ELF-1 (cell line): ENCODE results near the gene BCL11B.

Source experiments
- DNase-seq: peaks from one replicate; pipeline ENCODE4 v3.0.0-alpha.2; 2016; ENCODE audit warnings: low read depth, low spot score

BCL11B gene

DNA sequence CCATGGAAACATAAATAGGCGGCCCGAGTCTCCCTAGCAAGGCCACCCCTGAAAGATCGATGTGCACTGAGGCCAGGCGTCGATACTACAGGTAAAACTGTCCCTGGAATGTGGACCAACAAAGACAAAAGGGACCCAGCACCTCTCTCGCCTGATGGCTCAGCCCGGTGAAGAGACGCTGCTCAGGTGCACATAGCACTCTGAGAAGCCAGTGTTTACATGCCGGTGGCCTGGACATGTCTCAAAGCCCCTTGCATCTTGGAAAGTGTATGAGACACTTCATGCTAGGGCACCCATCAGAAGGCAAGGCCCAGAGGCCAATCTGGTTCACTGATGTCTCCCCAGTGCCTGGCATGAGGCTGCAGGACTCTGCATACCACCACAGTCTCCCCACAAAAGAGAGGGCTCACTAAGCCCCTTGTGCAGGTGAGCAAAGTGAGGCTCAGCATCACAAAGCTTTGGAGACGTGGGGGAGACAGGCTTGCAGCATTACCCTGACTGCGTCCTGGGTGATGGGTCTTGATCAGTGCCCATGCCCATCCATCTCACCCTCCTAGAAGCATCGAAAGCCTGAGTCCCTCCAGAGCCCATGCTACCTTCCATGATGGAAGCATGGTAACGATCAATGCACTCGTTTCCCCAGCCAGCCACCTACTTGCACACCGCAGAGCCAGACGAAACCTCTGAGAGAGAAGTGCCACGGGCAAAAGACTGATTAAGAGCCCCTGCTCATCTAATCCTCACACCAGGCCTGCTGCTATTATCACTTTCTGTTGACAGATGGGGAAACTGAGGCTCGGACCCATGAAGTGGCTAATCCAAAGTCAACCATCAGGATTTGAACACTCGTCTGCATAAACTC lies 16.1 kb downstream of the BCL11B start:
- no peak for DNase-seq

DNA sequence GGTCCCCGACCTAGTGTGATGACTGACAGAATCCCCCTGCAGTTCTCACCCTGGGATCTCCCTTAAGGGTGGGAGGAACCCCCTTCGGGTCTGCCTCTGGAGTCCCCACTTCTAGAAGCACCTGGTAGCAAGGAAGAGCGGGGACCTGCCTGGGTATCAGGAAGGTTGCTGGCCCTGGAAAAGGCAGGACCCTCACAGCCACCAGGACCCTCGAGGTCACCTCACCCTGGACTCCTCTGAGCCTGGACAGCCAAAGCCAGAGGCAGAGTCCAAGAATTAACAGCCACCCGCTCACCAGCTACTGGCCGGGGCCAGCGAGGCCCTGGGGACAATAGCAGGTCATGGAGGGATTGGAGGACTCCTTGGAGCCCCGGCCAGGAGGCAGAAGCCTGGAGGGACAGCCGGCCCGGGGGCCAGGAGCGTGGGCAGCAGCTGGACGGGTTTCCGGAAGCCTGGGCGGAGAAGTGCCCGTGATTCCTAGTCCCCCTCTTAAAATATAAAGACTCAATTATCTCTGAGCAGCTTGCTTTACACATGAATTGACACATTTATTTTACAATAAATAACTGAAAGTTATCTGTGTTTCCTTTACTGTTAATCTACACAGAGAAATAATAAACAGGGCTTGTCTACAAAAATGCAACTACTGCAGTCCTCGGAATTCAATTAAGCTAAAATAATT lies 17.5 kb downstream of the BCL11B start:
- DNase-seq, result no peak

DNA sequence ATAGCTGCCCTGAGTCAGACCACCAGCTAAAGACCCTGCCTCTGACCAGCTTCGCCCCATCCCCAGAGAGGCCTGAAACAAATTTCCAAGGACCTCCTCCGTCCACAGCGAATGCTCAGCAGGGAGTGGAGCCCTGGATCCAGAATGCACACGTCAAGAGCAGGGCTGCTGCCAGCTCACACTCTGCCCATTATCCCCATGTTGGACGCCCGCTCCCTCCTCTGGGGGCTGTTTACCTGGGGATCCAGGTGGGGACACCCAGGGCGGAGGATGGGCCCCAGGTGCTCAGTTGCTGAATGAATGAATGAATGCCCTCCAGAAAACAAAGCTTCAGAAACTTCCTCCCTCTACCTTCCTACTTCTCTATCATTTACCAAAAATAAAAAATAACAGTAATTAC lies 18.1 kb downstream of the BCL11B start:
- DNase-seq, result no peak

DNA sequence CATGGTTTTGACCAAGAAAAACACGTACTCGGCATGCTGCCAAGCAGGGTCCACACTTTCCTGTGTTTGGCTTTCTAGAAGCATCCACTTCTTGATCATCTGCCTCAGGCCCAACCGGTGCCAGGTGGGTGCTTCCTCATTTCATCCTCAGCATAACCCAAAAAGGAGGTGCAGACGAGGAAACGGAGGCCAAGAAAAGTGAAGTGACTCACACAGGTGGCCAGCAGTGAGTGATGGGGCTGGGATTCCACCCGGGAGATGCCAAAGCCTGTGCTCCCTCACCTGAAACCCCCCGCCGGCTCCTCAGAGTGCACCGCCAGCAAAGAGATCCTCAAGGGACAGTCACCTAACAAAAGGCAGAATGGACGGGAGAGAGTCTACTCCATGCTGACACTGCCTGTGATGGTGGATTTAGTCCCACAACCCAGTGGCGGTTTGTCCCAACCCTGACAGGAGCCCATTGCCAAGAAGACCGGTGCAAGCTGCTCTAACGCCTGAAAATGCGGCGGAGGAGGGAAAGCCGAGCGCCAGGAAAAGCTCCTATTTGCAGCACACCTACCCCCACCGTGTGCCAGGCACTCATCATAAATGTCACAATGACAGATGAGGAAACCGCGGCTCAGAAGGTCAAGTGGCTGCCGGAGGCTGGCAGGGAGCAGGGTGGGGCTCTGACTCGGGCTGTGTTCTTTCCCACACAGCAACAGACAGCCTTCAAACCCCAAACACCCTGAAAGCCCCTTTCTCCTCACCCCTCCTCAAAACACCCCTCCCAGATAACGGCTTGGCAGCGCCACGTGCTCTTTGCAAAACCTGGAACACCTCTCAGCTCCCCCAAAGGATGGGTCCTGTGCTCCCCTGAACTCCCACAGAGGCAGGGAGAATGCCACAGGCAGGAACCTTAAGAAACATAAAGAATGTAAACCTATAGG lies 18.8 kb downstream of the BCL11B start:
- no peak for DNase-seq

DNA sequence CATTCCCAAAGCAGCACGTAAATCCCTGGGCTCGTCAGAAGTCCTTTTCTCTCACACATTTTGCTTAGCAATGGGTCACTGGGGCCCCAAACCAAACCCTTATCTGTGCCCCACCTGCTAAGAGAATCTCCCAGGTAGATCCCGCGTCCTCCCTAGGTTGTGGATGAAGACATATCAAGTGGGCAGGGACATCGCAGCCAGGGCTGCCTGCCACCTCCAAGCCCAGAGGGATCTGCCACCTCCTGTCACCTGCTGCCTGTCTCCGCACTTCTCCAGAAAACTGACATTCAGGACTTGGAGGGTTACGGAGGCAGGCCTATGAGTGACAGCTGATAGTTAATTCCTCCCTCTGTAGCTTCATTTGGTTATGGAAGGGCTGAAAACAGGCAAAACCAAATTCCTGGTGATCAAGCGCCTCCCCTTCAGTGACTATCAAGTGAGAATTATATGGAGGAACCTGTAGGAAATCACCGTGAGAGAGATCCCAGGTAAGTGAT lies 19.5 kb downstream of the BCL11B start:
- DNase-seq, result no peak

DNA sequence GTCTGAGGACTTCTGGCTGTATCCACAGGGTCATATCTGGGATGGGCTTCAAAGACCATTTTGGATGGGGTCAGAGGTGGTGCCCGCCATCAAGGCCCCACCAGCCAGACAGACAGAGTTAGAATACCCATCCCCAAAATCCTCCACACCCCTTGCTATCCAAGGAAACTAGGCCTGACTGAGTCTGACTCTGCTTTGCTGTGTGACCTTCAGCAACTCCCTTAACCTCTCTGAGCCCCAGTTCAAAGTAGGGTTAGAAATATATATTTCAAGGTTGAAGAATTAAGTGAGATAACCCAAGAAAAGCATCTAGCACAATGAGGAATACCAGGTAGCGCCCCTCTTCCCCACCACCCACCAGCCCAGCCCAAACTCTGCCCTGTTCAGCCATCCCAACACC lies 20.3 kb downstream of the BCL11B start:
- no peak for DNase-seq

DNA sequence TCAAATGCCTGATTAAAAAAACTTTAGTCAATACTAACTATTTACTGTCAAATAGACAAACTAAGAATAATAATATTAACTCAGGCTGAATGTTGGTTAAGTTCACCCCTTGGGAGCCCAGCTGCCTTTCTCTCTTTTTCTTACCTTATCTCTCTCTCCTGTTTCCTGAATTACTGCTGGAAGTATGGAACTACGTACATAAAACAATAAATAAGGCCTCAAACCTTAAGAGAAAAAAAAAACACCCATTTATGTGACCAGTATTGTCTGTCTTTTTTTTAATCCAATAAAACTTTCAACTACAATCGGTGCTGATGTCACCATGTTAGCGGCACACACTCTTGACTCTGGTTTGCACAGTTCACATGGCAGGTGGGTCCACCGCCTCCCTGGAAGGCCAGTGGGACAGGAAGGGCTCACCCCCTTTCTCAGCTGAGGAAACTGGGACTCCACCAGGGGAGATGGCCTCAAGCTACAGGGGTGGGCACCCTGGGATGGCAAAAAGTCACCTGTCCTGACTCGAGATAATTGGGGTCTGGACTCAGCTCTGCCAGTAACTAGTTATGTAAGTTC lies 21.3 kb downstream of the BCL11B start:
- no peak for DNase-seq

DNA sequence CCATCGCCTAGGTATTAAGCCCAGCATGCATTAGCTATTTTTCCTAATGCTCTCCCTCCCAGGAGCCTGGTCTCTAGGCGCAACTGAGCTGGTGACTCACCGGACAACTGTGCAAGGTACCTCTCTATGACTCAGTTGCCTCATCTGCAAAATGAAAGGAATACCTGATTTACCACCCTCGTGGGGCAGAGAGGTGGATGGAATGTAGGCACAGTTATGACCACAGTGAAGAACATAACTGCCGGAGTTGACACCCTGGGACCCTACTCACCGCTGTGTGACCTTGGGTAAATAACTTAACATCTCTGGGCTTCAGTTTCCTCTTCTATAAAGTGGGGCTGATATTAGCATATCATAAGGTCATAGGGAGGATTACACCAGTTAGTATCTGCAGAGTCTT lies 22.6 kb downstream of the BCL11B start:
- DNase-seq, result no peak

DNA sequence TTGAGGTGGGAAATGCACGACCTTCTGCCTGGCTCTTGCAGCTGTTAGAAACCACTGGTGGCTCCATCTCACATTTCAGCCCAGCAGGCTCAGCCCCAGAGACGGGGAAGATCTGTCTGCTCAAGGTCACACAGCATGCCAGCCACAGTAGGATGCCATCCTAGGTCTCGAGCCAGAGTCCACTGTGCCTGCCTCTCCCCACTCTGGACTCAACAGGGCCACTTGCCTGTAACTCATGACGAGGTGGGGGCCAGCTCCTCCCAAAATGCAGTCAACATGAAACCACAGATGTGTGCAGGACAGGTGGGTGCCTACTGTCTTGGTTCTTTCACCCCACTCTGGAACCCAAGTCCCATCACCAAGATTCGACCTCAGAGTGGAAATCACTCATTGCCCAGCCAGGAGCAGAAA lies 23.2 kb downstream of the BCL11B start:
- no peak for DNase-seq

DNA sequence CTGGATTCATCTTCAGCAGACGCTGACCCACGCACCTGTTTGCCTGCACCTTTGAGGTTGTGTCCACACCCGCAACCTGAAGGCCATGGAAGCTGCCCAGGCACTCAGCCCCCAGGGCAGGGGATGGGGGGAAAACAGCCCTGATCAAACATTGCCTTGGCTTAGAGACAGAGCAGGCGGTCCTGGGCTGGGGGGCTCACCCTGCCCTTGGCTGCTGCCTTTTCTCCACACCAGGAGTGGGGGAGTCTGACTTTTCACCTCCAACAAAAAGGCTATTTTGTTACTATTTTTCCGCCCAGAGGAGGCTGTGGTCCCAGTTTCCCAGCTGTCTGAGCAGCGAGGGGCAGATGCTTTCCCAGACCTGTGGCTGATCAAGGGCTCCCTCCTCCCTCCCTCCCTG lies 24.2 kb downstream of the BCL11B start:
- no peak for DNase-seq

DNA sequence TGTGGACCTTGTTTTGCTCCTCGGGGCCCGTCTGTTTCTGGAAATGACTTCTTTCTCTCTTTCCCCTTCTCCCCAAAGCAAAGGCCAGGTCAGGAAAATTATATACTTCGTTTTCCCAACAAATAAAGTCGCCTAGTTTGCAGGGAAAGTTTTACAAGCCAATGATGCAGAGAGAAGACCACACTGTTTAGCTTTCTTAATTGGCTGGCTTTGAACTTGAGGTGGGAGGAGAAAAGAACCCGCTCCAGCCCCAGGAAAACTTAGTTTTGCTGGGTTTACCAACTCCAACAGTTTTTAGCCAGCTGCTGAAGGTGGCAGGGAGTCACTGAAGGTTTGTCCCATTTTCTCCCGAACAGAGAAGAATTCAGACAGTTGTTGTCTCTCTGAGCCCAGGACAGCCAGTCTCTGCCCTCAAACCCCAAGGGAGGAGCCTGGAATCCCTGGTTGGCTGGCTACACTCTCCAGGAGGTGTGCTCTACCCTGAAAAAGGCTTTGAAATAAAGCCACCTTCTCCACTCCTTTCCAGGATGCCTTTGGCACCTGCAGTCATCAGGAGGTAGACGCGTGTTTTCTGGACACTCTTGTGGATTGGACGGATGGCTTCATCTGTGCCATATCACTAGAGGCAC lies 24.8 kb downstream of the BCL11B start:
- no peak for DNase-seq

DNA sequence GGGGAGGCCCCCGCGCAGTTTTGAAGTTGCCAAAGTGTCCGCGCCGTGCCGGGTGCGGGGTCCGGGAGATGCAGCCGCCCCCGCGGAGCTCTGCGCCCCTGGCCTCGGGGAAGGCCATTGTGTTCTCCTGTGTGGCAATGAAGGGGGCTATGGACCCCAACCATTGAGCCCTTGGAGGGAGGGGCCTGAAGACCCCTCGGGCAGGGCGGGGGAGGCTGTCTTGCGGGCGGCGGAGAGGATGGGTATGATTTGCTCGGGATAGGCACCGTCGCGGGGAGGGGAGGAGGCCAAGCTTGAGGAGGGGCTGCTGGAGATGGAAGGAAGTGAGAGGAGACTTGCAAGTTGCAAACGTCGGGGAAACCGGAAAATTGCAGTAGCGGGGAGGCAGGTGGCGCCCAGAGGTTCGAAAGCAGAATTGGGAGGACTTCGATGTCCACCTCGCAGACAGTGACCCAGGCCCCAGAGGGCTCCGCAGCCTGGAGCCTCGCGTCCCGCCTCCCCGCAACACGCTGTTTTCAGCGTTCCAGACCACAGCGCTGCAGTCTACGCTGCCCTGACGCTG lies 25.4 kb downstream of the BCL11B start:
- no peak for DNase-seq

DNA sequence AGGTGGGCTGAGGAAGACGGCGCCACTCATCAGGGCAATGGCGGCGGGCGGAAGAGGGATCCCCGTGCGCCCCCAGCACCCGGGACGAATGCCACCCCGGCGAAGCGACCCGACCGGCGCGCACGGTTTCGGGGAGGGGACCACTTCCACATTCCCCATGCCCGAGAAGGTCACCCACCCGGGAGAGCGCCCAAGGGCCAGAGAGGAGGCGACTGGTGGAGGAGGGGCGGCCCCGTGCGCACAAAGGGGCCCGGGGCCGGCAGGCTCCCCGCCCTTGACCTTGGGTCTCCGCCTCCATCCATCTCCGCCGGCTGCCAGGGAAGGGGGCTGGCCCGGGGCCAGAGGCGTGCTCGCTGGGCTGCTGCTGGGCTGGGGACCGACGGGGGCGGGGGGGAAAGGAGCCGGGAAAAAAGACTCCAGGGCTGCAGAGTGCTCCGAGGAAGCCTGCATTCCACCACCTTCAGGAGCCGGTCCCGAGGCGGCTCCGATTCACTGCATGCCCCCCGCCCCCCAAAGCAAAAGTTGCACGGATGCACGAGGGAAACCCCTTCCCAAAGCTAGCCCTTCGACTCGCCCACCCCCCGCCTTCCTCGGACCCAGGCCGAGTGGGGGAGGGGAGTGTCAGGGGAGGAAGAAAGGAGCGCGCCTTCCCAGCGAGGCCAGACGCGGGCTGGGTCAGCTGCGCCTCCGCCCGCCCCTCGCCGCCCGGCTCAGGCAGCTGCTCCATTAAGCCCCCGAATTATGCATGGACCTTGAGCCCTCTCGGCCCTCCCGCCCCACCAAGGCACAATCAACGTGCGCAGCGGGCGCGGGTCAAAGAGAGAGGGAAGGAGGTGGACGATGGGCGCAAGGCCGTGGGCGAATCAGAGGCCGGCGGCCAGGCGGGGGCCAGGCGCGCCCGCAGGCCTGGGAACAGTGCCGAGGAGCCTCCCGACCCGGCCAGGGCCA lies 26.2 kb downstream of the BCL11B start:
- DNase-seq, result peak; percentile 77

DNA sequence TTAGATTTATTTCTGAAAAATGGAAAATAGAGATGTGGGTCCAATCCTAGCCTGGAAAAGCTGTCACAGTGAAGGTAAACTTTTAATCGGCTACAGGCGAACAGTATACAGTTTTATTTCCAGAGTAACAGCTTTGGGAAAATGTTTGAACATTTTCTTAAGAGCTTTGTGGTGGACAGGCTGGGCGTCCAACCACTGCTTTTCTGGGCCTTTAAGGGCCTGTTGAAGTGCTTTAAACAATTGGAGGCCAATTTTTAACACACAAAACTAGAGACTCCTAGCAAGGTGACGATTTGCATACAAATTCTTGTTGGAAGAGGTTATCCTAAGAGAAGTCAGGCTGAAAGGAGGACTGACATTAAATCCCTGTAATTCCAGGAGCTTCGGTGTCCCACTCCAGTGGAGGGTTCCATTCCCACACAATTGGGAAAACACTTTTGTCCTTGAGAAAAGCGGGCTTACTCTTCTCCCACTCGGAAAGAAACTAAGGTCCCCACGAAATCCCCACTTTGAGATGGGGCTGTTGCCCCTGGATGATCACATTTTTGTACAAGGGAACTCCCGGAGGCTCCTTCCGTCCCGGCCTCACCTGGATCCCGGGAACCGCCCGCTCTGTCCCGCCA lies 26.9 kb downstream of the BCL11B start:
- DNase-seq, result no peak

DNA sequence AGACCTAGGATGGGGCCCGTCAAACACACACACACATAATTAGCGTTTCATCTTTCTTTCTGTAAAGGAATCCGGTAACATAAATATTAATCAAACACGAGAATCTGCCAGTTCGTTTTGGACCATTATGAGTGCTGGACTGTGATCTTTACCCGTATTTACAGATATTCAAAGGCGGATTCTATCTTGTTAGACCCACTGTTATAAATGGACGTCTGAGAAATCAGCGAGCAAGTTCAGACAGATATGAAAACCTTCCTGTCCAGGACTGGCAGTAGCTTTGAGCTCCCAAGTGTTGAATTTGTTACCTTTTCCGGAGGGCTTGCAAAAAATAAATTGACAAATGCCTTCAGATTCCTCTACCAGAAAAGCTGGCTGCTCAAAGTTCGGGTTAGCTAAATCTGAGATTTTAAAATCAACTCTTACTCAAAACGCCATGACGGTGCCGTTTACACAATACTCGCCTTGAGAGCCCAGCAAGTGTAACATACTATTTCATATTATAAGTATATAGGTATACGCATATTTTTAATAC lies 27.6 kb downstream of the BCL11B start:
- DNase-seq, result no peak

DNA sequence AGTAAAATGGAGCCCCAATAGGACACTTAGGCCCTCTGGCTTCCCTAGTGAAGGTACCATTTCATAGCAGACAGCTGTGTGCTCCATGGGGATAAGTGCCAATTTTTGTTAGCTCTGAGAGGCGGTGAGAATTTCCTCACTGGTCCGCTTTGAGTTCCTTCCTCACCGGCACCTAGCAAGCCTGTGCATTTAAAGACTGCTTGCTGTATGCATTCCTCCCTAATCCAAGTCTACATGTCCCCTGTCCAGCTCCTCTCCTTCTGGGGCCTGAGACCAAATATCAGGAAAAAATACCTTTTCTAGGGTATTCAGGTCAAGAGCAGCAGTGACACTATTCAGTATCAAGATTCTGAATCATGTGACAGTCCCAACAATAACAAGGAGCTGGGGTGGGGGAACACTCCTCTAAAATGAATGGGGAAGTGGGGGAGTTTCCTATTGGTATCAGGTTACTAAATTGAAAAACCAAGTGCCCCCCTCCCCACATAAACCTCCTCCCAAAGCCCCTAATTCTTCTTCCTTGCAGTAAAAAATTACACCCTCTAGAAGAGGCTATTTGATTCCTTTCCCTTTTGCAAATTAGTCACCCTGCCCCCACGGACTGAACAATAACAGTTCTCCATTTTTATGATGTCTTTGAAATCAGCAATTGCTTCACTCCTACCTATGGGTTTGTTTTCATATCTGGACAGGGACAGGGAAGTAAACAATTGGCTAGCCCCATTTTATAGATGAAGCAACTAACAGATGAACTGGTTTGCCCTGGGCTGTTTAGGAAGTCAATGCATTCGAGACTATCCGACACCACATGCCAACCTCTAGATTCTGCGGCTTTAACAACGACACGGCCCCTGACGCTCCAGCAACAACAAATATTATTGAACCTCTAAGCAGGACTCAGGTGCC lies 28.9 kb downstream of the BCL11B start:
- DNase-seq, result no peak

DNA sequence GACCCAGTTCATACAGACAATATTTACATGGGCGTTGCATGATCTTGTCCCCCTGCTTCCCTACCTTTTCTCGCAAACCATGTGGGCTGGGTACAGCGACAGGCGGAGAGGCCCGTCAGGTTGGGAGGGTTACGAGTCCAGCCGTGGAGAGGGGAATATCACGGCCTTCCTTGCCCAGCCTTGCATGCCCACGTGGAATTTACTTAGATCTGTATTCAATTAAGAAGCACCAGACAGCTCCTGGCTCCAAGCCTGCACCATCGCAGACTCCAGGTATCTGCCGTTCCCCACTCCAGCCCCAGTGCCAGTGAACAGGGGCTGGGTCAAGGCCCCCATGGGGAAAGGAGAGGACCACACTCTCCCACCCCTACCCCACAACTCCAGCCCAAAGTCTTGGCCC lies 29.8 kb downstream of the BCL11B start:
- no peak for DNase-seq
